ENCODE data around the gene TMIGD1. TPM values are rescaled to one million over a fixed set of nuclear protein-coding genes. Genes with fewer than 3 reads are reported as not detected.
A peak's percentile ranks its signal among the peaks of the same experiment; 100 is the strongest.

The TMIGD1 gene
- total RNA-seq, 1 donor from 2014 or later = not detected

- no peak for DNase-seq (ENCODE audit: low spot score)
Observed at GRCh38 chr17:30332057-30332542, 1.8 kb downstream of the TMIGD1 start.

- DNase-seq (ENCODE audit: low spot score) = no peak
Observed at GRCh38 chr17:30326809-30327208, 7.0 kb downstream of the TMIGD1 start.

GRCh38 chr17:30324723-30325122 lies 9.1 kb downstream of the TMIGD1 start:
- no peak for DNase-seq (ENCODE audit: low spot score)

GRCh38 chr17:30323895-30324319 lies 9.9 kb downstream of the TMIGD1 start:
- peak; percentile 52 for DNase-seq (ENCODE audit: low spot score)

GRCh38 chr17:30323262-30323894 lies 10.5 kb downstream of the TMIGD1 start:
- no peak for DNase-seq (ENCODE audit: low spot score)

GRCh38 chr17:30321314-30321713 lies 12.5 kb downstream of the TMIGD1 start:
- DNase-seq (ENCODE audit: low spot score) = no peak

GRCh38 chr17:30318155-30318554 lies 15.7 kb downstream of the TMIGD1 start:
- DNase-seq (ENCODE audit: low spot score) = no peak

- no peak for DNase-seq (ENCODE audit: low spot score)
Observed at GRCh38 chr17:30316736-30317135, 17.1 kb downstream of the TMIGD1 start.

- no peak for DNase-seq (ENCODE audit: low spot score)
Observed at GRCh38 chr17:30315106-30315505, 18.8 kb downstream of the TMIGD1 start.

GRCh38 chr17:30314474-30314873 lies 19.4 kb downstream of the TMIGD1 start:
- DNase-seq (ENCODE audit: low spot score) = no peak

GRCh38 chr17:30312226-30312625 lies 21.6 kb downstream of the TMIGD1 start:
- DNase-seq (ENCODE audit: low spot score) = no peak

- DNase-seq (ENCODE audit: low spot score) = no peak
Observed at GRCh38 chr17:30310562-30310961, 23.3 kb downstream of the TMIGD1 start.

GRCh38 chr17:30309591-30309990 lies 24.3 kb downstream of the TMIGD1 start:
- DNase-seq (ENCODE audit: low spot score) = no peak

GRCh38 chr17:30308406-30308805 lies 25.5 kb downstream of the TMIGD1 start:
- DNase-seq (ENCODE audit: low spot score) = no peak

- no peak for DNase-seq (ENCODE audit: low spot score)
Observed at GRCh38 chr17:30304778-30305177, 29.1 kb downstream of the TMIGD1 start.

GRCh38 chr17:30302241-30302640 lies 31.6 kb downstream of the TMIGD1 start:
- DNase-seq (ENCODE audit: low spot score) = no peak

GRCh38 chr17:30300818-30301217 lies 33.0 kb downstream of the TMIGD1 start:
- DNase-seq (ENCODE audit: low spot score) = no peak

GRCh38 chr17:30299000-30299399 lies 34.9 kb downstream of the TMIGD1 start:
- DNase-seq (ENCODE audit: low spot score) = no peak

- DNase-seq (ENCODE audit: low spot score) = no peak
Observed at GRCh38 chr17:30297715-30298114, 36.1 kb downstream of the TMIGD1 start.

GRCh38 chr17:30296499-30297080 lies 37.3 kb downstream of the TMIGD1 start:
- DNase-seq (ENCODE audit: low spot score) = no peak

- no peak for DNase-seq (ENCODE audit: low spot score)
Observed at GRCh38 chr17:30292286-30292858, 41.5 kb downstream of the TMIGD1 start.

- peak; percentile 79 for DNase-seq (ENCODE audit: low spot score)
Observed at GRCh38 chr17:30291543-30292285, 42.1 kb downstream of the TMIGD1 start, which contains the start of gene BLMH. TSS of gene BLMH (minus strand) at chr17:30291944. CDS start at chr17:30291819, 125 bp downstream.
